NCI-H128 (cell line): ENCODE data around the gene CXXC1.
A peak's percentile ranks its signal among the peaks of the same experiment; 100 is the strongest.
"Not testable (repeated sequence)": the region's sequence is repeated elsewhere in the genome, so short reads cannot be mapped to it uniquely, and the experiment has no call there.

Source experiments
- DNase-seq: peaks from one replicate; lab custom pipeline; 2025; ENCODE audit not compliant: unreplicated experiment; lab: John Stamatoyannopoulos, UW

Gene CXXC1

DNA sequence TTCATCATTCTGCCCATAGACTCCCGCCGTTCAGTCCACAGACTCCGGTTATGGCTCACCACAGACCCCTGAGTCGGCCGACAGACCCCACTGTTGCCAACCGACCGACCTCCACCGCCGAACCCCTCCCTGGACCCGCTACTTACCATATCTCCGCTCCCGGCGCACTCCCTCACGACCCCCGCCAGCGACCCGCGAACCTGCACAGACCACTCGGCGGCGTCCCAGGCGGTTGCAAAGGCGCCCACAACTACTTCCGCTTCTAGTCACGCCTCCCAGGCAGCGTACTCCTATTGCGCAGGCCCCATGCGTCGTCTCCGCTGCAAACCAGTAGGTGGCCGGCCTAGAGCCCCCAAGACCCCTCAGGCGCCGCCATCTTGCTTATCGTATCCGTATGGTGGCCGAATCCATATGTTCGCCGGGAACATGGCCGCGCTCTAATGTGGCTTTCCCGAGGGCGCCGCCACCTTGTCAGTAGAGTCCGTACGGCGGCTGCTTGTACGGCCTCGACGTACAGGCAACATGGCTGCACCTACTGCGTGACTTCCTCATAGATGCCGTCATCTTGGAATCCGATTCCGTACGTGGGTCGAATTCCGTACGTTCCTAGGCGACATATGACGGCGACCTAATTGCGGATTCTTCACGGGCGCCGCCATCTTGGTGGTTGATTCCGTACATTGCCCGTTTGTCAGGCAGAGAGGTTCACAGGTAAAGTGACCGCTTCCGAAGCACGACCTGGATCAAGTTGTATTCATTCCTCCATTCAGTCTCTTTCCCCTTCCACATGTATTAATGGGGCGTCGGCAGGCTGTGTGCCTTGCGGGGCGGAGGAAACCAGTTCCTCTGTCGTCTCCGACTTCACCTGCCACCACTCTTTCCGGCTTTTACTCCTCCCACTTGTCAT, at the start of gene CXXC1:
TSS of gene CXXC1 (minus strand) at position 252 of the 907 bp plus-strand sequence. CDS start at position 149, 103 bp downstream.
- DNase-seq = peak; percentile 99

- DNase-seq = no peak
Measured at GRCh38 chr18:50334546-50335152, 47.2 kb upstream of the CXXC1 start.

- DNase-seq = no peak
Measured at GRCh38 chr18:50331691-50332090, 44.2 kb upstream of the CXXC1 start.

DNA sequence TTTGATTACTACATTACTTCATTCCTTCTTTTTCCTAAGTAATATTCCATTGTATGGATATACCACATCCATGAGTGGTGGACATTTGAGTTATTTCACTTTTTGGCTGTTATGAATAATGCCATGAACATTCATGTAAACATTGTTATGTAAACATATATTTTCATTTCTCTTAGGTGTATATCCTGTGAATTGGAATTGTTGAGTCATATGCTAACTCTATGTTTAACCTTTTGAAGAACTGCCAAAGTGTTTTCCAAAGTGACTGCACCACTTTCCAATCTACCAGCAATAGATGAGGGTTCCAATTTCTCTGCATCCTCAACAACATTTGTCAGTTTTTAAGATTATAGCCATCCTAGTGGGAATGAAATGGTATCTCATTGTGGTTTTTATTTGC, 42.7 kb upstream of the CXXC1 start:
- no peak for DNase-seq

DNA sequence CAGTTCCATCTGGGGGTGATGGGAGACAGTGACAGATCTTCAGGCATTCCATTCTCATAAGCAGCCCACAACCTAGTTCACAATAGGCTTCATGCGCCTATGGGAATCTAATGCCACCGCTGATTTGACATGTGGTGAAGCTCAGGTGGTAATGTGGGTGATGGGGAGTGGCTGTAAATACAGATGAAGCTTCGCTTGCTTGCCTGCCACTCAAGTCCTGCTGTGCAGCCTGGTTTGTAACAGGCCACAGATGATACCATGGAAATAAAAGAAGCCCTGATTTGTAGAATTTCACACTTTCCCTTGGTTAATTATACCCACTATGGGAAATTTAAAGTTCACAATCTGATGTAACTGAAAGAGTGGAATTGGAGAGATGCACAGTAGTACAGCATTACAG, 40.5 kb upstream of the CXXC1 start:
- no peak for DNase-seq

- DNase-seq = no peak
Measured at GRCh38 chr18:50320719-50321118, 33.2 kb upstream of the CXXC1 start.

- DNase-seq = no peak
Measured at GRCh38 chr18:50315100-50315871, 27.8 kb upstream of the CXXC1 start.

DNA sequence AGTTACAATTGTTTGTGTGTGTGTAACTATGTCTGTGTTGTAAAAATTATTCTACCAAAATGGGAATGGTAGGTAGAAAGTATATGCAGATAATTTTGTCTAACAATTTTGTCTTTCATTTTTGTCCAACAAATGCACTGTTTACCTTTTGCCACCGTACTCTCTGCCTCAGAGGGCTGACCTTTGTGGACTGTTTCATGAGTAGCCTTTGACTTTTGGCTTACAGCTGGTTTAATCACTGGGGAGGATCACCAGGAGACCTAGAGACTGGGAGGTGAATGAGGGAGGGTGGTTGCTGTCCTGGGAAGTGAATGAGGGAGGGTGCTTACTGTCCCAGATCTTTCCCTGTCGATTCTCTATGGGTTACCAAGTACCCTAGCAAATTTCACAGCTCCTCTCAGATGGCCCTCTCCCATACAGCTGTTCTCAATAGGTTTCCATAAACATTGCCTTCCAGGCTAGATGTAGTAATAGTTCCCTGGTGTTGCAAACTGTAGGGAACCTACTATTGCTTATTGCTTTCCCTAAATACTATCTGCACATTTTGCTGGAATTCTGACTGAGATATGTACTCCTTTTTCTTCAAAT, 26.5 kb upstream of the CXXC1 start:
- no peak for DNase-seq

- DNase-seq = no peak
Measured at GRCh38 chr18:50313031-50313607, 25.6 kb upstream of the CXXC1 start.

DNA sequence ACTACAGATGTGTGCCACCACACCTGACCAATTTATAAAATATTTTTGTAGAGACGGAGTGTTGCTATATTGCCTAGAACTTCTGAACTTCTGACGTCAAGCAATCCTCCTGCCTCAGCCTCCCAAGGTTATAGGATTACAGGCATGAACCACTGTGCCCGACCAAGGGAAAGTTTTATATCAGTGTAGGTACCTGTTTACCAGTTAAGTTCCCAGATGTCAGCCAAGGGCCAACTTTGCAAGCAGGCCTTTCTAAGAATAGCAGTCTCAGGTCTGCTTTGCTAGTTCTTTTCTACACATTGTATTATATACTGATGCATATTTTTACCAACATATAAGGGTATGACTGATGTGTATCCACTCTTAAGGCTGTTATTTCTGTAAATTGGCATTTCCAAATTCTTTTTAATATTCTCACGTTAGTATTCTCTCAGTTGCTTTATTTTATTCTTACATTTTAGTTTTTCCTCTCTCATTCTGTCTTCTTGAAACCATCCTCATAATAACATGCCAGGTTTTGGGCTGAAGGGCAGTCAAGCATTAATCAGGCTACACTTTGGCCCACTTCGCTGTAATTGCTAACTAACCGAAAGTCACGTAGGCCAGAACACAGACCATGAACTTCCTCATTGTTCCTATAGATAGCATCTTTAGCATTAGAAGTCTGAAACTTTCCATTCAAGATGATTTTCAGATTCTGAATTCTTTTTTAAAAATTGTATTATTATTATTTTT, 25.0 kb upstream of the CXXC1 start:
- DNase-seq = no peak

- no peak for DNase-seq
Measured at GRCh38 chr18:50311650-50312049, 24.2 kb upstream of the CXXC1 start.

DNA sequence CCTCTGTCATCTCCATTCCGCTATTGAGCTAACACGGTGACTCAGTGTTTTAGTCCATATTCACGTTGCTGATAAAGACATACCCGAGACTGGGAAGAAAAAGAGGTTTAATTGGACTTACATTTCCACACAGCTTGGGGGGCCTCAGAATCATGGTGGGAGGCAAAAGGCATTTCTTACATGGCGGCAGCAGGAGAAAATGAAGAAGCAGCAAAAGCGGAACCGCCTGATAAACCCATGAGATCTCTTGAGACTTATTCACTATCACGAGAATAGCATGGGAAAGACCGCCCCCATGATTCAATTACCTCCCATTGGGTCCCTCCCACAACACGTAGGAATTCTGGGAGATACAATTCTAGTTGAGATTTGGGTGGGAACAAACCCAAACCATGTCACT, 22.6 kb upstream of the CXXC1 start:
- no peak for DNase-seq

GRCh38 chr18:50308851-50309250, 21.4 kb upstream of the CXXC1 start:
- not testable (repeated sequence) for DNase-seq

GRCh38 chr18:50307738-50308470, 20.4 kb upstream of the CXXC1 start:
- DNase-seq = peak; percentile 64

GRCh38 chr18:50307400-50307737, 19.9 kb upstream of the CXXC1 start:
- no peak for DNase-seq

GRCh38 chr18:50306944-50307343, 19.5 kb upstream of the CXXC1 start:
- DNase-seq = no peak

DNA sequence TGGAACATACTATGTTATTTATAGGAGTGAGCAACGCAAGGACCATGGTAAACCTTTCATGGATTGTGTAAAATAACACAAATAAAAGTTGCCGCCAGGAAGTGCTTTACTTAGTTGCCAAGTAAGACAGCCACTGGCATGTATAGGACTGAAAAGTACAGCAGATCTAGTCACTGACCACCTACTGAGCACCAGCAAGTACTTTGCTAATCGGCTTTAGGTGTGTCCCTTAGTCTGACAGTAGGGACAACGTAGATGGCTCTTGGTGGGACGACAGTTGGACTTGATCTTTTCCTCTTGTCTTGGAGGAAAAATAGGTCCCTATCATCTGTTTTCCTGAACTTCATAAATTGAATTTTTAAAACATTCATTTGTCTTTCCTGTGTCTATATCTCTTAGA, 13.6 kb upstream of the CXXC1 start:
- no peak for DNase-seq

DNA sequence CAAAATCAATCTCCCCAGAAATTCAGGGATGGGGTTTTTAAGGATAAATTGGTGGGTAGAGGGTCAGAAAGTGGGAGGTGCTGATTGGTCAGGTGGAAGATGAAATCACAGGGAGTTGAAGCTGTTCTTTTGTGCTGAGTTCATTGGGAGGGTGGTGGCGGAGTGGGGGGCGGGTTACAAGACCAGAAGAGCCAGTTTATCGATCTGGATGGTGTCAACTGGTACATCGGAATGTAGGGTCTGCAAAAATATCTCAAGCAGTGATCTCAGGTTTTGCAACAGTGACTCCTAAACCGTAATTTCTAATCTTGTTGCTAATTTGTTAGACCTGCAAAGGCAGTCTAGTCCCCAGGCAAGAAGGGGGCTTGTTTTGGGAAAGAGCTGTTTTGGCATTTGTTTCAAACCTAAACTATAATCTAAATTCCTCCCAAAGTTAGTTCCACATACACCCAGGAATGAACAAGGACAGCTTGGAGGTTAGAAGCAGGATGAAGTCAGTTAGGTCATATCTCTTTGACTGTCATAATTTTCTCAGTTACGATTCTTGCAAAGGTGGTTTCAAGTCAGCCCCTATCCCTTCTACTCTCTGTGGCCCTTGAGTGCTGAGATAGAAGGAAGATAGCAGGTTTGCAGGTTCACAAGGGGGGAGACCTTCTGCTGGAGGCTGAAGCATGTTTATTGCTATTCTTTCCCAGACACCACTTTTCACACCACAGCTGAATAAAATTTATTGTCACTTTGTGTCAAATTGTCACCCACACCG, 12.3 kb upstream of the CXXC1 start:
- DNase-seq = no peak
